IMR-90 (cell line): ENCODE measurements around the gene CCDC107.

ENCODE experiments used
- CTCF ChIP-seq: conservative IDR thresholded peaks from 2 replicates; pipeline ENCODE4 v1.5.1; 2012; ENCODE audit warnings: mild to moderate bottlenecking, low read depth, low read length, improper control_type of control experiment
- USF2 ChIP-seq: fragments of 150-350 bp; IDR thresholded peaks from 2 replicates; pipeline ENCODE4 v1.6.1; 2017; ENCODE audit warnings: mild to moderate bottlenecking, antibody characterized with exemption, low read length, low read depth

GRCh38 chr9:35646533-35647265 lies 11.4 kb upstream of the CCDC107 start:
- no peak for TF ChIP-seq USF2
- peak; percentile 98 for TF ChIP-seq CTCF
